ENCODE results near the gene TNFRSF13B.
A peak's percentile ranks its signal among the peaks of the same experiment; 100 is the strongest.
"Not testable (repeated sequence)": the region's sequence is repeated elsewhere in the genome, so short reads cannot be mapped to it uniquely, and the experiment has no call there.

Gene TNFRSF13B

DNA sequence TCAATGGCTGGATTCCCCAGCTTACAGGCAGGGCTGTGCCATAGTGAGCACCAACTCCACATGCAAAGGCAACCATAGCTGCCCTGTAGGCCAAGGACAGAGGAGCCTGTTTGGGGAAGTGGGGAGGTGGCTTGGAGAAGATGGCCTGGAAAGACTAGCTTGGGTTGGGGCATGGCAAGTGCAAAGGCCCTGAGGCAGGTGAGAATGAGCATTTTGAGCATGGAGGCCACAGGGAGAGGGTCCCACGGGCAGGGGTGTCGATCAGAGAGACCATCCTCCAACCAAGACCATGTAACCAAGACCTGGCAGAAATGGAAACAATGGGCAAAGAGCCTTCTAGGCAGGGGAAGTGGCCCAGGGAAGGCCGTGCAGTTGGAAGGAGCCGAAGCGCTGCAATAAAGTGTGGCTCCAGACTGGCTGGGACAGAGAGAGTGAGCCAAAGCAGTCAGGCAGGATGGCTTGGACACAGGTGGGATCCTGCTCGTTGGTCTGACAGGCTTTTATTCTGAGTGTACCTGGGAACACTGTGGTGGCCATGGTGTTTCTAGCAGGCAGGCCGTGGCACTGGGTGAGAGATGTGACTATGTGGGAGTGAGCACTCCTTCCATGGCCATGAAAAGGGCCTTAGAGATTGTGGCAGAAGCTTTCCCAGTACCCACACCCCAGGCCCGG lies 45.6 kb upstream of the TNFRSF13B start:
- H3K27ac ChIP-seq = peak overlapping the region in 9 of 11 experiments; percentile 29 to 68 (median 56); a peak in 17 of 22 replicates
- TF ChIP-seq Cebpa-rat (IDR thresholded peaks at IDR 0.05) = no peak
- peak overlapping the region; percentile 74 to 91 (median 84) for H3K4me2 ChIP-seq
- peaks cover 0 to 12% (median 0%) of the 10 kb centered on the region in 11 experiments; a peak in 3 of 22 replicates for H4K20me1 ChIP-seq
- H3K36me3 ChIP-seq = no peaks in the 10 kb centered on the region
- H3K27me3 ChIP-seq = peaks cover 0 to 13% (median 0%) of the 10 kb centered on the region in 11 experiments; a peak in 4 of 22 replicates
- no peaks in the 10 kb centered on the region for H3K9me3 ChIP-seq (replicated peaks in 1 of 11)
- H3K4me3 ChIP-seq = no peak overlapping the region
- peak overlapping the region in 6 of 11 experiments; percentile 9 to 47 (median 38); a peak in 8 of 22 replicates for H3K9ac ChIP-seq
- H3K4me1 ChIP-seq = peaks cover 40 to 66% (median 61%) of the 10 kb centered on the region in 10 experiments

DNA sequence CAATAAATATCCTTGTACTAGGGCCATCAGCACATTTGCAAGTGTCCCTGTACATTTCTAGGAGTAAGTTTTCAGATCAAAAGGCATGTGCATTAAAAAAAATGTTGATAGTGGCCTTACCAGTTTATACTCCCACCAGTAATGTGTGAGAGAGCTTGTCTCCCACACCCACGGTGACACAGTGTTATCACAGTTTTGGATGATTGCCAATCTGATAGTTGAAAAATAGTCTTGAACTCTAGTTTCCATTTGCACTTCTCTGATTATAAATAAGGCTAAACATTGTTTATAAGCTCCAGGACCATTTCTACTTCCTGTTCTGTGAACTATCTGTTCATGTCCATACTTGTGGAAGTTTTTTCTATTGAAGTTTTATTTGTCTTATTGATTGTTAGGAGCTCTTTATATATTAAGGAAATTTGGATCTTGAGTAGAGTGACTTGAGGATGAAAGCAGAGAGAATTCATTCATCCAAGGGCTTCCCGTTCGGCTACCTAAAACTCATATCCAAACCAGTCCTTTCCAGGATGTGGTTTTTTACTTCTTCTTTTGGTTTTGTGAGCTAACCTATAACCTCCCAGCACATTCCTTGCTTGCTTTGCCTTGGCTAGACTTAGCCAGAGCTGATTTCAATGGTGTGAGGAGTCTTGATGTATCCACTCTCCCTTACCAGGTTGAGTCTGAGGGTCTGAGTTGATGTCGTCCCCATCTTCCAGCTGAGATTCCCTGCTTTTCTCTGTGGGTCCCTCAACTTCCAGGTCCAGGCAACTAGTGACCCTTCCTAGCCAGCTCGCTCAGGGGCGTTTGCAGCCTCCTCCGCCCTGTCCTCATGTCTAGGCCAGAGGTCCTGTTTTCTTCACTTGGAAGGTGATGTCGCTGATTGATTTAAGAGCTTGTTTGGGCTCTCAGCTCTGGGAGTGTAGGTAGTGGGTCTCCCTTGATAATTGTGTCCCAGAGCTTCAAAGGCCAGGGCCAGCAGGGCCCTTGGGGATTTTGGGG lies 44.6 kb upstream of the TNFRSF13B start:
- not testable (repeated sequence) for H3K9me3 ChIP-seq (replicated peaks in 1 of 11); H4K20me1 ChIP-seq; H3K36me3 ChIP-seq; H3K4me3 ChIP-seq
- Histone ChIP-seq H3K4me1 (peaks cover 40 to 67% (median 61%) of the 10 kb centered on the region in 10 experiments), H3K9ac (peak overlapping the region in 4 of 11 experiments; percentile 9 to 45 (median 32); a peak in 3 of 22 replicates), H3K27me3 (peaks cover 0 to 13% (median 0%) of the 10 kb centered on the region in 11 experiments; a peak in 4 of 22 replicates), H3K4me2 (peak overlapping the region; percentile 74 to 91 (median 84)), H3K27ac (peak overlapping the region in 8 of 11 experiments; percentile 29 to 68 (median 56); a peak in 14 of 22 replicates)

DNA sequence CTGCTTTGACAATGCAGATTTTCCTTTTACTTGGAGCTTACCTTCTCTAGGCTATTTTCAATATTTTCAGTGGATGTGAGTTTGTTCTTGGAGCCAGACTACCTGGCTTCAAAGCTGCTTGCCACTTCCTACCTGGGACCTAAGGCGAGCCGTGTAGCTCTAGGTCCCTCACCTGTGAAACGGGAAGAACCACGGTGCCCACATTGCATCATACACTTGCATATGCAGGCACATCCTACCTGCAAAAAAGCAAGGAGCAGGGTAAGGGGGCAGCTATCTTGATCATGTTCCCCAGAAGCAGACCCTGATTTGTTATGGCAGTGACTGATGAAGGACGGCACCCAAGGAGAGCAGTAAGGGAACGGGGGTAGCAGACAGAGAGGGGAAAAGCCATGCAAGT lies 43.3 kb upstream of the TNFRSF13B start:
- H3K4me1 ChIP-seq = peaks cover 45 to 68% (median 62%) of the 10 kb centered on the region in 10 experiments
- no peaks in the 10 kb centered on the region for H3K36me3 ChIP-seq
- H3K9ac ChIP-seq = no peak overlapping the region
- TF ChIP-seq Cebpa-rat (IDR thresholded peaks at IDR 0.05) = no peak
- peaks cover 0 to 8% (median 0%) of the 10 kb centered on the region in 11 experiments; a peak in 3 of 22 replicates for H4K20me1 ChIP-seq
- peaks cover 0 to 13% (median 0%) of the 10 kb centered on the region in 11 experiments; a peak in 4 of 22 replicates for H3K27me3 ChIP-seq
- H3K4me2 ChIP-seq = peak overlapping the region; percentile 74 to 91 (median 84)
- H3K4me3 ChIP-seq = no peak overlapping the region
- H3K27ac ChIP-seq = peak overlapping the region in 1 of 11 experiments; percentile 14; a peak in 1 of 22 replicates
- H3K9me3 ChIP-seq (replicated peaks in 1 of 11) = no peaks in the 10 kb centered on the region

- not testable (repeated sequence) for H3K36me3 ChIP-seq; H3K9me3 ChIP-seq (replicated peaks in 1 of 11); H3K27ac ChIP-seq; H4K20me1 ChIP-seq; H3K4me3 ChIP-seq; H3K9ac ChIP-seq
- peak overlapping the region; percentile 10 to 91 (median 76); a peak in 16 of 22 replicates for H3K4me2 ChIP-seq
- peaks cover 0 to 13% (median 0%) of the 10 kb centered on the region in 11 experiments; a peak in 4 of 22 replicates for H3K27me3 ChIP-seq
- H3K4me1 ChIP-seq = peaks cover 45 to 72% (median 66%) of the 10 kb centered on the region in 10 experiments
Measured at GRCh38 chr17:17014748-17015124, 42.8 kb upstream of the TNFRSF13B start.

GRCh38 chr17:17013828-17014747 lies 42.2 kb upstream of the TNFRSF13B start:
- peak overlapping the region in 9 of 11 experiments; percentile 10 to 91 (median 74); a peak in 11 of 22 replicates for H3K4me2 ChIP-seq
- not testable (repeated sequence) for H3K4me3 ChIP-seq; H4K20me1 ChIP-seq; H3K27ac ChIP-seq; H3K36me3 ChIP-seq; H3K9me3 ChIP-seq (replicated peaks in 1 of 11); H3K9ac ChIP-seq
- peaks cover 0 to 13% (median 0%) of the 10 kb centered on the region in 11 experiments; a peak in 4 of 22 replicates for H3K27me3 ChIP-seq
- H3K4me1 ChIP-seq = peaks cover 45 to 77% (median 70%) of the 10 kb centered on the region in 10 experiments

DNA sequence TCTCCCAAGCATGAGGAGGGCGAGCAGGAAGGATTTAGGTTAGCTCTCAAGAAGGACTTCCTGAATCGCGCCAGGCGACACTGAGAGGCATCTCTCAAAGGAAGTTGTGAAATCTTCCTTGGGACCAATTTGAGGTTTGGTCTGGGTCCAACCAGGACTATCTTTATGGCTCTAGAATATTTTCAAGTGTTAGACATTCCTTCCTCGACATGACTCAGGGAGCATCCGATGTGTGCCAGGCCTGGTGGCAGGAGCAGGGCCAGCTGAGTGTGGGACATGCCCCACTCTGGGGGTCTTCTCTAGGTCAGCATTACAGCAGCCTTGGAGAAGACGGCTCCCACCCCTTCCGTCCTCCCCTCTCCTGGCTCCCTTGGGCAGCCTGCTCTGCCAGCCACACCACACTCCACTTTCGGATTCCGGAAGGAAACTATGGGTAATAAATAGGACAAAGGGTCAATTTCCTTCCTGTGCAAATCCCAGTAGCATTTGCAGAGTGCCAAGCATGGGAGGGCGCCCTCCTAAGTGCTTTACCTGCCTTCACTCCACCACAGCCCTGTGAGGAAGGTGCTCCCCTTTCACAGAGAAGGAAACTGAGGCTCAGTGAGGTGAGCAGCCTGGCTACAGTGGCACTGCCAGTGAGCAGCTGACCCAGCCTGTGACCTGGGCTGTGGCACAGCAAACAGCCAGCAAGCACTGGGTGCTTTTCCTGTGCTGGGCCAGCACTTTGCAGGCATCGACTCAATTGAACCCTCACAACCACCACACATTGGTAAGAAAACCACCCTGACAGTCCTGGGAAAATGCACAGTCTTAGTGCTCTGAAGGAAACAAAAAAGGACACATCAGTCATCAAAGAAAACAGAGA lies 39.4 kb upstream of the TNFRSF13B start:
- Histone ChIP-seq H3K4me1 (peaks cover 23 to 76% (median 69%) of the 10 kb centered on the region in 10 experiments), H3K4me2 (peak overlapping the region; percentile 70 to 86 (median 80)), H3K27ac (peak overlapping the region in 4 of 11 experiments; percentile 11 to 24 (median 16); a peak in 3 of 22 replicates), H3K4me3 (peak overlapping the region in 1 of 10 experiments; percentile 47; a peak in 3 of 20 replicates), H3K9ac (peak overlapping the region in 1 of 11 experiments; percentile 45; a peak in 1 of 22 replicates)
- H3K27me3 ChIP-seq; H4K20me1 ChIP-seq; H3K9me3 ChIP-seq (replicated peaks in 1 of 11); H3K36me3 ChIP-seq: not testable (repeated sequence)

DNA sequence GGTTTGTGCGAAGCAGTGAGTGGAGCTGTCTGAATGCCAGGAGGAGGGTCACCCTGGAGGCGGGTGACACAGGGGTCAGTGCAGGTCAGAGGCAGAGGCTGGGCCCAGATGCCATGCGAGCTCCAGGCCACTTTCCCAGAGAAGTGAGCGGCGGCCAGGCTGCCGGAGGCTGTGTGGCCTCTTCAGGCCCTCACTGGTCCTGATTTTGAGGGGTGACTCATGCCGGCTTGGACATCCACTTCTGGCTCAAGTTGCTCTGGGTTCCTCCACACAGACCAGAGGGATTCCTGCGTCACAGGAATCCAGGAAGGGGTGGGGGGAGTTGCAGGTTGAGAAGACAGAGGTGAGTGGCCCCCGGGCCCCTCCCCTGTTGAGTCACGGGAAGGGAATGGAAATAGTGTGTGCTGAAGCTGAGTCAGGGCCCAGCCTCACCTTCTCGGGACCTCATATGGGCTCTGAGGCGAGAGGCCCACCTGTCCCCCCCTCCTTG lies 38.7 kb upstream of the TNFRSF13B start:
- H3K9ac ChIP-seq; H3K36me3 ChIP-seq; H3K27ac ChIP-seq; H3K9me3 ChIP-seq (replicated peaks in 1 of 11); H3K4me3 ChIP-seq; H3K27me3 ChIP-seq; H4K20me1 ChIP-seq: not testable (repeated sequence)
- peaks cover 16 to 76% (median 68%) of the 10 kb centered on the region in 10 experiments for H3K4me1 ChIP-seq
- H3K4me2 ChIP-seq = peak overlapping the region; percentile 70 to 86 (median 80); a peak in 20 of 22 replicates

- not testable (repeated sequence) for H3K4me3 ChIP-seq; H4K20me1 ChIP-seq; H3K9ac ChIP-seq; H3K36me3 ChIP-seq; H3K9me3 ChIP-seq (replicated peaks in 1 of 11); H3K27ac ChIP-seq
- H3K4me2 ChIP-seq = peak overlapping the region in 10 of 11 experiments; percentile 6 to 58 (median 54); a peak in 16 of 22 replicates
- H3K4me1 ChIP-seq = peaks cover 10 to 76% (median 68%) of the 10 kb centered on the region in 10 experiments
- H3K27me3 ChIP-seq = peaks cover 0 to 11% (median 0%) of the 10 kb centered on the region in 11 experiments; a peak in 2 of 22 replicates
Measured at GRCh38 chr17:17009972-17010371, 38.1 kb upstream of the TNFRSF13B start.

- Histone ChIP-seq H3K27ac (0 out of 22 replicates have a peak overlapping the region, but pooled peaks of 1 of the 11 experiments have one; percentile 13), H3K4me2 (peak overlapping the region in 10 of 11 experiments; percentile 16 to 58 (median 54); a peak in 19 of 22 replicates), H3K27me3 (peaks cover 0 to 23% (median 0%) of the 10 kb centered on the region in 11 experiments; a peak in 2 of 22 replicates), H3K4me1 (peaks cover 5 to 76% (median 69%) of the 10 kb centered on the region in 10 experiments)
- H3K36me3 ChIP-seq; H3K4me3 ChIP-seq; H3K9ac ChIP-seq; H4K20me1 ChIP-seq; H3K9me3 ChIP-seq (replicated peaks in 1 of 11): not testable (repeated sequence)
Measured at GRCh38 chr17:17008621-17009397, 36.9 kb upstream of the TNFRSF13B start.

GRCh38 chr17:17007891-17008290 lies 36.0 kb upstream of the TNFRSF13B start:
- not testable (repeated sequence) for H3K9me3 ChIP-seq (replicated peaks in 1 of 11); H3K36me3 ChIP-seq; H3K4me3 ChIP-seq; H4K20me1 ChIP-seq; H3K9ac ChIP-seq; H3K27ac ChIP-seq
- peaks cover 5 to 77% (median 67%) of the 10 kb centered on the region in 10 experiments for H3K4me1 ChIP-seq
- H3K4me2 ChIP-seq = peak overlapping the region in 7 of 11 experiments; percentile 6 to 58 (median 44); a peak in 7 of 22 replicates
- peaks cover 0 to 22% (median 0%) of the 10 kb centered on the region in 11 experiments; a peak in 2 of 22 replicates for H3K27me3 ChIP-seq
